Stomach (tissue), 9 donors: ENCODE measurements around the gene ARAF. TPM values are rescaled to one million over a fixed set of nuclear protein-coding genes. Genes with fewer than 3 reads are reported as not detected.
A peak's percentile ranks its signal among the peaks of the same experiment; 100 is the strongest.

ENCODE experiments used
- DNase-seq, 2 donors: peaks; one replicate each; pipeline versions ENCODE4 v3.0.0 to v3.0.0-alpha.2; 2013 to 2019
- H3K27ac ChIP-seq, 5 donors: fragments of 200-600 bp in 4 of 5; sonication (generic) in 4 of 5; one replicate each; pipeline ENCODE4 v1.5.1; 2013 to 2019; ENCODE audit warnings: mild to moderate bottlenecking in 1 of 5, moderate library complexity in 1 of 5
- H3K27me3 ChIP-seq, 3 donors: fragments of 200-600 bp; sonication (generic); one replicate each; pipeline ENCODE4 v1.5.1; 2017 to 2019; ENCODE audit warnings: mixed run types in 1 of 3
- H3K36me3 ChIP-seq, 4 donors: fragments of 200-600 bp; sonication (generic); 1 replicate in 3 of 4; 2 replicates in 1 of 4; pipeline ENCODE4 v1.5.1; 2016 to 2019
- H3K4me1 ChIP-seq, 4 donors: fragments of 200-600 bp; sonication (generic); one replicate each; pipeline ENCODE4 v1.5.1; 2016 to 2019
- H3K4me3 ChIP-seq, 4 donors: fragments of 200-600 bp; sonication (generic) in 3 of 4; one replicate each; pipeline ENCODE4 v1.5.1; 2016 to 2019; ENCODE audit warnings: mild to moderate bottlenecking in 1 of 4
- H3K9me3 ChIP-seq, 4 donors: fragments of 200-600 bp; sonication (generic); one replicate each; pipeline ENCODE4 v1.5.1; 2016 to 2019
- CTCF ChIP-seq, 7 experiments: fragments of 450-650 bp in 4 of 7; fragments of 200-600 bp in 3 of 7; sonication (generic) in 3 of 7; IDR thresholded peaks; one replicate each; pipeline ENCODE4 v1.5.1; 2016 to 2019; ENCODE audit warnings: antibody characterized with exemption in 7 of 7, control low read depth in 2 of 7, mild to moderate bottlenecking in 1 of 7
- EP300 ChIP-seq: sonication (generic); formaldehyde crosslinking; IDR thresholded peaks from one replicate; pipeline ENCODE4 v1.6.1; 2017; ENCODE audit warnings: antibody characterized with exemption
- POLR2A ChIP-seq, 4 donors: fragments of 450-650 bp; IDR thresholded peaks; one replicate each; pipeline ENCODE4 v1.6.1; 2016; ENCODE audit warnings: antibody characterized with exemption in 4 of 4, control low read depth in 2 of 4, mild to moderate bottlenecking in 1 of 4, moderate library complexity in 1 of 4
- POLR2AphosphoS5 ChIP-seq, 3 donors: sonication (generic); formaldehyde crosslinking; IDR thresholded peaks; one replicate each; pipeline ENCODE4 v1.6.1; 2016; ENCODE audit warnings: antibody characterized with exemption in 3 of 3
- WGBS, 5 donors: extraction: QIAGEN DNeasy Blood & Tissue Kit in 3 of 5; methylation state at CpG; one replicate each; pipeline versions ENCODE4 v1.1.5 to v1.1.7; 2013 to 2018; 5-methylcytosine and 5-hydroxymethylcytosine counted together
- intact Hi-C: fragments of 100-400 bp; cut with DNase I; formaldehyde crosslinking; loops from one replicate; pipeline ENCODE4 v1.15.1; 2023; ENCODE audit warnings: low total_unique reads
- polyA plus RNA-seq, 3 donors: library from polyadenylated mRNA; stranded (reverse); fragments of 200-250 nt; gene quantifications; one replicate each; pipeline ENCODE4 v1.2.3, GENCODE V29; 2013
- total RNA-seq, 5 donors: library from RNA; depleted of rRNA; stranded (reverse); fragments of >200 nt; gene quantifications; one replicate each; pipeline versions ENCODE4 v1.1.0 to v1.2.3, GENCODE V29; 2014 to 2016
- donor health status: healthy with polysubstance abuse.
- donor health status: Bipolar disorder and iron deficiency.
- donor health status: healthy.

The ARAF gene
- total and polyA plus RNA-seq, 8 donors, result 19.6 to 142 (median 48.8) TPM

DNA sequence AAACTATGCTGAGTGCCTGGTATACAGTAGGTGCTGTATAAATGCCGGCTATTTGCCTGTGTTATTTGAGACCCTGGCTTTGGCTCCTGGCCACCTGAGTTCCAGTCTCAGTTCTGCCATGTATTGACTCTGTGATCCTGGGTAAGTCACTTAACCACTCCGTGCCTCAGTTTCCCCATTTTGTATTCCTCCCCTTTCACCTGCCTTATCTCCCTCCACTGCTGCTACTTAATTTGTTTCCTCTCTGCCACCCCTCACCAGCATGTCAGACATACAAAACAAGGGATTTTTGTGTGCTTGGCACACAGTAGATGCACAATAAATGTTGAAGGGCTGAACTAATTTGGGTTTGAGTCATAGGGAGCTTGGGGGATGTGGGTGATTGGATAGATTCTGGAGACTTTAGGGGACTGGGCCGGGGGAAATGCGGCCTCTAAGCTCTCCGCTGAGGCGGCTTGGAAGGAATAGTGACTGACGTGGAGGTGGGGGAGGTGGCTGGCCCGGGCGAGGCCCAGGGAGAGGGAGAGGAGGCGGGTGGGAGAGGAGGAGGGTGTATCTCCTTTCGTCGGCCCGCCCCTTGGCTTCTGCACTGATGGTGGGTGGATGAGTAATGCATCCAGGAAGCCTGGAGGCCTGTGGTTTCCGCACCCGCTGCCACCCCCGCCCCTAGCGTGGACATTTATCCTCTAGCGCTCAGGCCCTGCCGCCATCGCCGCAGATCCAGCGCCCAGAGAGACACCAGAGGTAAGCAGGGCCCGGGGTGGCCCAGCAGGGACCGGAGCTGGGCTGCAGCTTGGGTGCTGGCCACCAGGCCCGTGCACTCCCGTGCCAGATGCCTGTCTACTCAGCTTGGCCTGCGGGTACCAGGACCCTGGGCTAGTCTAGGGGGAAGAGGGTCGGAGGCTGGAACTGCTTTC lies 21.0 kb downstream of the ARAF start, which contains the start of gene TIMP1:
Gene TIMP1 (plus strand): TSS at position 706 of the 917 bp plus-strand sequence. CDS start 980 bp downstream, outside the sequence.
- TF ChIP-seq POLR2AphosphoS5 (IDR thresholded peaks at IDR 0.05) (peak in 1 of 3 donors; percentile 69), EP300 (no peak)
- intact Hi-C loops, result no loop called here

GRCh38 chrX:47583240-47583861 lies 22.3 kb downstream of the ARAF start:
- peak overlapping the region in 4 of 5 donors; percentile 76 to 86 (median 82) for H3K27ac ChIP-seq
- peaks cover 0 to 29% (median 4%) of the 10 kb centered on the region in 4 donors for H3K4me1 ChIP-seq
- WGBS, 5 donors, result 60 to 71% (median 65%) methylated on average over 7 to 8 of the region's 8 CpGs
- H3K36me3 ChIP-seq, result peaks cover 0 to 14% (median 8%) of the 10 kb centered on the region in 4 donors
- no peaks in the 10 kb centered on the region for H3K27me3 ChIP-seq
- H3K4me3 ChIP-seq, result peak overlapping the region in 3 of 4 donors; percentile 4 to 47 (median 39)
- TF ChIP-seq POLR2A (IDR thresholded peaks at IDR 0.05) (no peak), EP300 (no peak), POLR2AphosphoS5 (IDR thresholded peaks at IDR 0.05) (no peak), CTCF (IDR thresholded peaks at IDR 0.05) (no peak)
- no peak for DNase-seq
- no peaks in the 10 kb centered on the region for H3K9me3 ChIP-seq
- intact Hi-C loops, result no loop called here

More for the DNA sequence above, 21.0 kb downstream of the ARAF start, which contains the start of gene TIMP1:
- Histone ChIP-seq H3K36me3 (peaks cover 0 to 14% (median 8%) of the 10 kb centered on the region in 4 donors), H3K4me3 (peak within 1 kb of the TSS; percentile 33 to 48 (median 43)), H3K9me3 (no peaks in the 10 kb centered on the region), H3K27ac (peak within 1 kb of the TSS; percentile 70 to 86 (median 81)), H3K4me1 (peaks cover 0 to 37% (median 4%) of the 10 kb centered on the region in 4 donors), H3K27me3 (no peaks in the 10 kb centered on the region)
- DNase-seq, result peak; percentile 71 to 95
- 8 to 40% (median 13%) methylated on average over 9 to 28 of the region's 28 CpGs for WGBS, 5 donors

- H3K4me3 ChIP-seq, result peak overlapping the region in 1 of 4 donors; percentile 47
- peaks cover 0 to 19% (median 4%) of the 10 kb centered on the region in 4 donors for H3K4me1 ChIP-seq
- WGBS, 5 donors, result 70 to 84% (median 77%) methylated on average over 6 of the region's 6 CpGs
- H3K27ac ChIP-seq, result no peak overlapping the region
- intact Hi-C loops, result no loop called here
- H3K27me3 ChIP-seq, result no peaks in the 10 kb centered on the region
- TF ChIP-seq POLR2AphosphoS5 (IDR thresholded peaks at IDR 0.05) (no peak), CTCF (IDR thresholded peaks at IDR 0.05) (no peak), POLR2A (IDR thresholded peaks at IDR 0.05) (no peak), EP300 (no peak)
- peaks cover 0 to 14% (median 8%) of the 10 kb centered on the region in 4 donors for H3K36me3 ChIP-seq
- H3K9me3 ChIP-seq, result no peaks in the 10 kb centered on the region
- no peak for DNase-seq
Observed at GRCh38 chrX:47584714-47585113, 23.7 kb downstream of the ARAF start.

- no peak for TF ChIP-seq POLR2AphosphoS5 (IDR thresholded peaks at IDR 0.05)
- TF ChIP-seq EP300, result no peak
- no peak for TF ChIP-seq CTCF (IDR thresholded peaks at IDR 0.05)
- TF ChIP-seq POLR2A (IDR thresholded peaks at IDR 0.05), result no peak
- 60 to 88% (median 75%) methylated on average over 5 to 16 of the region's 16 CpGs for WGBS, 5 donors
- no peaks in the 10 kb centered on the region for H3K9me3 ChIP-seq
- DNase-seq, result no peak
- H3K4me1 ChIP-seq, result peaks cover 0 to 19% (median 4%) of the 10 kb centered on the region in 4 donors
- no peak overlapping the region for H3K27ac ChIP-seq
- intact Hi-C loops, result no loop called here
- peaks cover 0 to 14% (median 8%) of the 10 kb centered on the region in 4 donors for H3K36me3 ChIP-seq
- H3K27me3 ChIP-seq, result no peaks in the 10 kb centered on the region
- peak overlapping the region in 1 of 4 donors; percentile 47 for H3K4me3 ChIP-seq
Observed at GRCh38 chrX:47585273-47585672, 24.3 kb downstream of the ARAF start.
